B cell (primary cell): ENCODE data around the gene CIART. TPM values are rescaled to one million over a fixed set of nuclear protein-coding genes. Genes with fewer than 3 reads are reported as not detected.
A peak's percentile ranks its signal among the peaks of the same experiment; 100 is the strongest.

Experiments used
- ATAC-seq: fragments of 200-7000 bp; cut with Tn5 transposase; one replicate; pipeline ENCODE4 v1.10.0; 2021; ENCODE audit warnings: low read depth, mild to moderate bottlenecking, moderate number of reproducible peaks, moderate library complexity
- CTCF ChIA-PET: fragments of 350-600 bp; sonication (Branson Sonifier 250); formaldehyde crosslinking; loops from one replicate; lab custom pipeline; 2021; ENCODE audit warnings: antibody characterized with exemption, inconsistent platforms; lab: Charles Lee
- POLR2A ChIA-PET: fragments of 350-600 bp; sonication (Branson Sonifier 250); formaldehyde crosslinking; loops from one replicate; lab custom pipeline; 2021; ENCODE audit warnings: antibody characterized with exemption; lab: Charles Lee
- DNase-seq: peaks from one replicate; pipeline ENCODE4 v3.0.0; 2013
- H2AFZ ChIP-seq: 2 replicates; pipeline ENCODE4 v1.6.1; 2012; ENCODE audit warnings: mild to moderate bottlenecking, low read depth, low read length; ENCODE audit not compliant: insufficient read depth, poor library complexity, severe bottlenecking
- H3K27ac ChIP-seq, 2 donors: 1 replicate in 1 of 2; 2 replicates in 1 of 2; pipeline ENCODE4 v1.5.1; 2012 to 2013; ENCODE audit warnings: low read length in 2 of 2, mild to moderate bottlenecking in 2 of 2, moderate library complexity in 1 of 2
- H3K27me3 ChIP-seq, 4 experiments: fragments of 200-600 bp in 1 of 4; sonication (generic) in 1 of 4; replicated peaks in 1 of 4; 1 replicate in 2 of 4; 2 replicates in 2 of 4; pipeline versions ENCODE4 v1.6.1 to v1.7.0; 2013 to 2016; ENCODE audit warnings: low read length in 3 of 4, mild to moderate bottlenecking in 2 of 4, mixed read lengths in 1 of 4, moderate library complexity in 1 of 4; ENCODE audit not compliant: insufficient read depth in 4 of 4, control insufficient read depth in 3 of 4; ENCODE audit errors: control extremely low read depth in 1 of 4
- H3K36me3 ChIP-seq, 2 experiments: replicated peaks in 1 of 2; 1 replicate in 1 of 2; 2 replicates in 1 of 2; pipeline versions ENCODE4 v1.6.1 to v1.7.1; 2013; ENCODE audit warnings: low read length in 1 of 2; ENCODE audit not compliant: insufficient read depth in 2 of 2, control insufficient read depth in 1 of 2; ENCODE audit errors: control extremely low read depth in 1 of 2, extremely low read depth in 1 of 2
- H3K4me1 ChIP-seq, 2 donors: fragments of 200-600 bp in 1 of 2; sonication (generic) in 1 of 2; 1 replicate in 1 of 2; 2 replicates in 1 of 2; pipeline versions ENCODE4 v1.5.1 to v1.6.1; 2013 to 2017; ENCODE audit warnings: low read length in 2 of 2; ENCODE audit not compliant: control insufficient read depth in 2 of 2, insufficient read depth in 2 of 2
- H3K4me2 ChIP-seq: replicated peaks from 2 replicates; pipeline ENCODE3; 2012; ENCODE audit warnings: mild to moderate bottlenecking, low read depth, low read length; ENCODE audit not compliant: poor library complexity, severe bottlenecking
- H3K4me3 ChIP-seq, 5 experiments: fragments of 200-600 bp in 1 of 5; sonication (generic) in 1 of 5; 1 replicate in 3 of 5; 2 replicates in 2 of 5; pipeline versions ENCODE4 v1.5.1 to v1.7.0; 2011 to 2016; ENCODE audit warnings: low read length in 4 of 5, mild to moderate bottlenecking in 4 of 5, low read depth in 2 of 5, control low read depth in 1 of 5, moderate library complexity in 1 of 5; ENCODE audit not compliant: insufficient read depth in 1 of 5; ENCODE audit errors: control extremely low read depth in 1 of 5, extremely low read depth in 1 of 5
- H3K79me2 ChIP-seq: fragments of 200-600 bp; sonication (generic); one replicate; pipeline ENCODE4 v1.6.0; 2016; ENCODE audit warnings: low read length; ENCODE audit not compliant: control insufficient read depth, insufficient read depth
- H3K9ac ChIP-seq: fragments of 200-600 bp; sonication (generic); 2 replicates; pipeline ENCODE4 v1.6.1; 2017; ENCODE audit warnings: mild to moderate bottlenecking, low read length, moderate library complexity
- H3K9me3 ChIP-seq, 3 donors: one replicate each; pipeline versions ENCODE4 v1.6.1 to v1.7.1; 2013; ENCODE audit warnings: low read length in 2 of 3; ENCODE audit not compliant: control insufficient read depth in 2 of 3, insufficient read depth in 1 of 3; ENCODE audit errors: control extremely low read depth in 1 of 3
- H4K20me1 ChIP-seq: 2 replicates; pipeline ENCODE4 v1.6.0; 2012; ENCODE audit warnings: mild to moderate bottlenecking, low read length; ENCODE audit not compliant: insufficient read depth, control insufficient read depth, poor library complexity, severe bottlenecking
- H3K27ac Mint-ChIP-seq: one replicate; pipeline ENCODE4 v1.8.0; 2021; ENCODE audit warnings: mixed read lengths
- H3K27me3 Mint-ChIP-seq: one replicate; pipeline ENCODE4 v1.8.0; 2021; ENCODE audit warnings: mixed read lengths
- H3K4me1 Mint-ChIP-seq: one replicate; pipeline ENCODE4 v1.8.0; 2021; ENCODE audit warnings: mixed read lengths
- H3K4me3 Mint-ChIP-seq: one replicate; pipeline ENCODE4 v1.8.0; 2021; ENCODE audit warnings: mixed read lengths
- H3K9me3 Mint-ChIP-seq: one replicate; pipeline ENCODE4 v1.8.0; 2022; ENCODE audit warnings: mixed read lengths; ENCODE audit not compliant: insufficient read depth
- CTCF ChIP-seq: fragments of 200-600 bp; IDR thresholded peaks from one replicate; pipeline ENCODE4 v1.8.0; 2022; ENCODE audit warnings: antibody characterized with exemption, mild to moderate bottlenecking
- EZH2 ChIP-seq: IDR thresholded peaks from 2 replicates; pipeline ENCODE4 v1.6.1; 2012; ENCODE audit warnings: borderline replicate concordance, low read depth, mild to moderate bottlenecking, moderate library complexity, low read length; ENCODE audit not compliant: insufficient read depth, poor library complexity, severe bottlenecking
- WGBS: methylation state at CpG from one replicate; pipeline ENCODE4 v1.1.5; 2013; ENCODE audit warnings: missing lambda C conversion rate; ENCODE audit not compliant: insufficient coverage; 5-methylcytosine and 5-hydroxymethylcytosine counted together
- intact Hi-C: fragments of 100-400 bp; cut with micrococcal nuclease; formaldehyde crosslinking; loops from one replicate; pipeline ENCODE4 v1.10.0; 2022
- polyA plus RNA-seq: library from polyadenylated mRNA; depleted of rRNA; stranded (reverse); fragments of >200 nt; gene quantifications from 2 replicates; pipeline ENCODE4 v1.2.3, GENCODE V29; 2012
- total RNA-seq, 2 donors: library from RNA; stranded (reverse); fragments of 120-200 nt in 1 of 2; gene quantifications; 1 replicate in 1 of 2; 2 replicates in 1 of 2; pipeline versions ENCODE4 v1.2.3 to v1.2.4, GENCODE V29; 2013 to 2022

Gene CIART
- total and polyA plus RNA-seq, 2 donors (not counting 1 experiment from before 2014, with no cell fraction given), result 0.46 TPM; not detected in 1

GRCh38 chr1:150234309-150234565 lies 48.1 kb upstream of the CIART start:
- no peaks in the 10 kb centered on the region for H3K9me3 Mint-ChIP-seq
- no peak overlapping the region for H3K4me3 Mint-ChIP-seq
- H3K27ac Mint-ChIP-seq, result no peak overlapping the region

More at GRCh38 chr1:150234309-150234565, 48.1 kb upstream of the CIART start:
- Histone ChIP-seq H3K27me3 (no peaks in the 10 kb centered on the region), H3K79me2 (peaks cover 27% of the 10 kb centered on the region), H3K4me1 (peaks cover 23% of the 10 kb centered on the region in 2 donors), H4K20me1 (no peaks in the 10 kb centered on the region), H3K4me2 (peak overlapping the region; percentile 93), H2AFZ (peak overlapping the region; percentile 70), H3K4me3 (peak overlapping the region; percentile 60 to 94 (median 85)), H3K9me3 (no peaks in the 10 kb centered on the region), H3K27ac (peak overlapping the region; percentile 97 to 98), H3K9ac (peak overlapping the region; percentile 90), H3K36me3 (peaks cover 0 to 4% of the 10 kb centered on the region in 2 experiments)
- intact Hi-C loops, result loop anchor here (1.0 kb wide), 2 partner anchors 47 to 346 kb away; no protein-coding TSS in a partner anchor
- Mint-ChIP-seq H3K4me1 (peaks cover 16% of the 10 kb centered on the region), H3K27me3 (no peaks in the 10 kb centered on the region)
- ATAC-seq (no peak), DNase-seq (no peak)
- ChIA-PET POLR2A (interaction anchor here (0.5 to 2.5 kb wide), 10 partner anchors 21 to 1031 kb away, joined by 3 to 19 read pairs (median 5); partner anchors contain the start of genes APH1A and RPRD2), CTCF (interaction anchor here (1.3 to 2.2 kb wide), 7 partner anchors 9 to 309 kb away, joined by 4 to 10 read pairs (median 6); no protein-coding TSS in a partner anchor)
- no peak for TF ChIP-seq EZH2
- no peak for TF ChIP-seq CTCF
- WGBS, result 0% methylated on average over 7 of the region's 9 CpGs
